H9 (cell line): ENCODE data around the gene WDR73. TPM values are rescaled to one million over a fixed set of nuclear protein-coding genes. Genes with fewer than 3 reads are reported as not detected.
A peak's percentile ranks its signal among the peaks of the same experiment; 100 is the strongest.

Source experiments
- DNase-seq: peaks from one replicate; pipeline ENCODE4 v3.0.0-alpha.2; 2017
- H2AFZ ChIP-seq: one replicate; pipeline ENCODE4 v1.6.1; 2013; ENCODE audit warnings: mild to moderate bottlenecking, low read length, control low read depth, moderate library complexity
- H2AK5ac ChIP-seq: 2 replicates; pipeline ENCODE4 v1.6.1; 2013; ENCODE audit warnings: low read length, control low read depth, mixed read lengths; ENCODE audit not compliant: insufficient read length
- H2BK120ac ChIP-seq: one replicate; pipeline ENCODE4 v1.6.1; 2013; ENCODE audit warnings: low read depth, mild to moderate bottlenecking, low read length, control low read depth, inconsistent platforms; ENCODE audit not compliant: poor library complexity, severe bottlenecking
- H2BK12ac ChIP-seq: 2 replicates; pipeline ENCODE4 v1.6.1; 2013; ENCODE audit warnings: low read length, control low read depth, mixed read lengths, low read depth; ENCODE audit not compliant: insufficient read length
- H2BK15ac ChIP-seq: 2 replicates; pipeline ENCODE4 v1.6.1; 2013; ENCODE audit warnings: low read depth, low read length, control low read depth
- H2BK20ac ChIP-seq: one replicate; pipeline ENCODE4 v1.6.1; 2013; ENCODE audit warnings: low read depth, mild to moderate bottlenecking, low read length, control low read depth, inconsistent platforms; ENCODE audit not compliant: poor library complexity, severe bottlenecking
- H2BK5ac ChIP-seq: 2 replicates; pipeline ENCODE4 v1.6.1; 2013; ENCODE audit warnings: low read length, control low read depth, mixed read lengths; ENCODE audit not compliant: insufficient read length
- H3K14ac ChIP-seq: 2 replicates; pipeline ENCODE4 v1.6.1; 2013; ENCODE audit warnings: low read length, control low read depth; ENCODE audit not compliant: insufficient read depth
- H3K18ac ChIP-seq: 2 replicates; pipeline ENCODE4 v1.6.1; 2013; ENCODE audit warnings: low read depth, mild to moderate bottlenecking, mixed read lengths, low read length, control low read depth; ENCODE audit not compliant: insufficient read length
- H3K23ac ChIP-seq: 2 replicates; pipeline ENCODE4 v1.6.1; 2013; ENCODE audit warnings: low read length, control low read depth, mixed read lengths, low read depth; ENCODE audit not compliant: insufficient read length
- H3K23me2 ChIP-seq: 2 replicates; pipeline ENCODE4 v1.6.1; 2013; ENCODE audit warnings: low read depth, mild to moderate bottlenecking, mixed read lengths, low read length, control low read depth; ENCODE audit not compliant: insufficient read length, poor library complexity, severe bottlenecking
- H3K27ac ChIP-seq: 2 replicates; pipeline ENCODE4 v1.5.1; 2013; ENCODE audit warnings: low read length, control low read depth, mixed read lengths, low read depth; ENCODE audit not compliant: insufficient read length
- H3K27me3 ChIP-seq: 2 replicates; pipeline ENCODE4 v1.6.1; 2013; ENCODE audit warnings: low read length, control low read depth, inconsistent platforms; ENCODE audit not compliant: insufficient read depth
- H3K4ac ChIP-seq: 2 replicates; pipeline ENCODE4 v1.6.1; 2013; ENCODE audit warnings: low read depth, mild to moderate bottlenecking, control low read depth, inconsistent platforms, low read length, moderate library complexity
- H3K4me1 ChIP-seq: 2 replicates; pipeline ENCODE4 v1.6.1; 2013; ENCODE audit warnings: low read length, control low read depth, inconsistent platforms; ENCODE audit not compliant: insufficient read depth
- H3K4me2 ChIP-seq: 2 replicates; pipeline ENCODE4 v1.6.1; 2013; ENCODE audit warnings: low read length, control low read depth, mixed read lengths; ENCODE audit not compliant: insufficient read length, insufficient read depth
- H3K56ac ChIP-seq: 2 replicates; pipeline ENCODE4 v1.6.1; 2013; ENCODE audit warnings: low read depth, mild to moderate bottlenecking, mixed read lengths, low read length, control low read depth; ENCODE audit not compliant: insufficient read length
- H3K79me1 ChIP-seq: 2 replicates; pipeline ENCODE4 v1.6.1; 2013; ENCODE audit warnings: low read depth, mild to moderate bottlenecking, moderate library complexity, low read length, control low read depth, inconsistent platforms; ENCODE audit not compliant: insufficient read depth, poor library complexity, severe bottlenecking
- H3K79me2 ChIP-seq: 2 replicates; pipeline ENCODE4 v1.6.1; 2013; ENCODE audit warnings: low read length, control low read depth, inconsistent platforms; ENCODE audit not compliant: insufficient read depth
- H3K9ac ChIP-seq: 2 replicates; pipeline ENCODE4 v1.6.1; 2013; ENCODE audit warnings: low read length, control low read depth, mixed read lengths; ENCODE audit not compliant: insufficient read length; ENCODE audit errors: extremely low read depth
- H3K9me3 ChIP-seq: one replicate; pipeline ENCODE4 v1.6.1; 2013; ENCODE audit warnings: low read depth, low read length, inconsistent platforms; ENCODE audit not compliant: control insufficient read depth
- H3T11ph ChIP-seq: one replicate; pipeline ENCODE4 v1.6.1; 2013; ENCODE audit warnings: mild to moderate bottlenecking, low read length, control low read depth, inconsistent platforms
- H4K20me1 ChIP-seq: one replicate; pipeline ENCODE4 v1.6.1; 2013; ENCODE audit not compliant: control insufficient read depth, insufficient read length, insufficient read depth
- H4K5ac ChIP-seq: 2 replicates; pipeline ENCODE4 v1.6.1; 2013; ENCODE audit warnings: low read depth, mild to moderate bottlenecking, mixed read lengths, low read length, control low read depth; ENCODE audit not compliant: insufficient read length
- H4K8ac ChIP-seq: replicated peaks from 2 replicates; pipeline ENCODE4 v1.6.1; 2013; ENCODE audit warnings: low read length, control low read depth, mixed read lengths, low read depth; ENCODE audit not compliant: insufficient read length
- H4K91ac ChIP-seq: 2 replicates; pipeline ENCODE4 v1.6.1; 2013; ENCODE audit warnings: low read depth, mild to moderate bottlenecking, moderate library complexity, mixed read lengths, low read length, control low read depth; ENCODE audit not compliant: insufficient read length
- H3K27ac Mint-ChIP-seq, 3 experiments: 2 replicates in 2 of 3; 3 replicates in 1 of 3; pipeline ENCODE4 v1.8.0; 2020 to 2021; ENCODE audit warnings: mixed read lengths in 3 of 3, mild to moderate bottlenecking in 1 of 3, moderate library complexity in 1 of 3
- H3K27me3 Mint-ChIP-seq: 2 replicates; pipeline ENCODE4 v1.8.0; 2021; ENCODE audit warnings: low read depth, mild to moderate bottlenecking, moderate library complexity, mixed read lengths
- H3K36me3 Mint-ChIP-seq, 3 experiments: 2 replicates in 2 of 3; 3 replicates in 1 of 3; pipeline ENCODE4 v1.8.0; 2020 to 2021; ENCODE audit warnings: low read depth in 3 of 3, mixed read lengths in 3 of 3; ENCODE audit not compliant: insufficient read depth in 1 of 3
- H3K4me1 Mint-ChIP-seq, 2 experiments: 2 replicates each; pipeline ENCODE4 v1.8.0; 2020; ENCODE audit warnings: mixed read lengths in 2 of 2
- H3K4me3 Mint-ChIP-seq, 2 experiments: 2 replicates in 1 of 2; 3 replicates in 1 of 2; pipeline ENCODE4 v1.8.0; 2020 to 2021; ENCODE audit warnings: mild to moderate bottlenecking in 2 of 2, mixed read lengths in 2 of 2, moderate library complexity in 1 of 2
- H3K9me3 Mint-ChIP-seq, 2 experiments: 2 replicates in 1 of 2; 3 replicates in 1 of 2; pipeline ENCODE4 v1.8.0; 2020; ENCODE audit warnings: mild to moderate bottlenecking in 2 of 2, mixed read lengths in 2 of 2, moderate library complexity in 1 of 2
- WGBS: extraction: QIAGEN DNeasy Blood & Tissue Kit; methylation state at CpG from one replicate; pipeline ENCODE4 v1.1.7; 2013; ENCODE audit warnings: missing lambda C conversion rate, low lambda C conversion rate, mixed read lengths; ENCODE audit not compliant: insufficient read length; ENCODE audit errors: extremely low coverage; 5-methylcytosine and 5-hydroxymethylcytosine counted together
- total RNA-seq: library from RNA; stranded (reverse); gene quantifications from 2 replicates; pipeline ENCODE4 v1.2.1, GENCODE V29; 2021
- TF ChIP-seq, protein P1 (sequence below): fragments of 200-600 bp; sonication (generic); conservative IDR thresholded peaks from 3 replicates; pipeline ENCODE4 v1.8.0; 2021; ENCODE audit warnings: antibody characterized with exemption, mild to moderate bottlenecking

WDR73 gene
- total RNA-seq, 1 experiment from 2014 or later = 41.6 TPM

DNA sequence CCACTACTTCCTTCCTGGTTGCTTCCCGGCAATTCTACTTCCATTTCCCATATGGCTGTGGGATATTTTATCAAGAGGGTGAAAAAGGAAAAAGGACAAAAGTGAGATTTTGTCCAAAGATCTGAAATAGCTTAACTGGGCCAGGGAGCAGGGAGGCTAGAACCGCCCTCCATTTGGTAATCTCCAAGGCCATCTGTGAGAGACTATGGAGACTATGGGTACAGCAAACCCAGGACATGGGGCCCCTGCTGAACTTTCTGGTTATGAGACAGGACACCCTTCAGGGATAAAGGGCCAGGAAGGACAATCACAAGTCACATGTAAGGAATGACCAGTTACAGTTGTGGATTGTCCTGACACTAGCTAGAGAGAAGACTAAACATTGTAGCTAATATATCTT is 29.0 kb downstream of the WDR73 start:
- Mint-ChIP-seq H3K27ac (peak overlapping the region in 2 of 3 experiments; percentile 6 to 71; a peak in 2 of 7 replicates), H3K36me3 (peaks cover 45 to 54% (median 47%) of the 10 kb centered on the region in 3 experiments), H3K4me1 (peaks cover 8 to 12% of the 10 kb centered on the region in 2 experiments), H3K27me3 (peaks cover 10% of the 10 kb centered on the region), H3K4me3 (no peak overlapping the region), H3K9me3 (peaks cover 41 to 42% of the 10 kb centered on the region in 2 experiments)
- H4K91ac ChIP-seq = no peak overlapping the region
- peaks cover 25% of the 10 kb centered on the region for H3K9me3 ChIP-seq
- H3K79me1 ChIP-seq = peaks cover 8% of the 10 kb centered on the region
- no peak overlapping the region for H2BK12ac ChIP-seq
- no peak overlapping the region for H4K5ac ChIP-seq
- no peaks in the 10 kb centered on the region for H3K23me2 ChIP-seq
- no CpG with 5 or more reads among the region's 2 CpGs for WGBS
- H2AK5ac ChIP-seq = no peak overlapping the region
- TF ChIP-seq, protein P1, sequence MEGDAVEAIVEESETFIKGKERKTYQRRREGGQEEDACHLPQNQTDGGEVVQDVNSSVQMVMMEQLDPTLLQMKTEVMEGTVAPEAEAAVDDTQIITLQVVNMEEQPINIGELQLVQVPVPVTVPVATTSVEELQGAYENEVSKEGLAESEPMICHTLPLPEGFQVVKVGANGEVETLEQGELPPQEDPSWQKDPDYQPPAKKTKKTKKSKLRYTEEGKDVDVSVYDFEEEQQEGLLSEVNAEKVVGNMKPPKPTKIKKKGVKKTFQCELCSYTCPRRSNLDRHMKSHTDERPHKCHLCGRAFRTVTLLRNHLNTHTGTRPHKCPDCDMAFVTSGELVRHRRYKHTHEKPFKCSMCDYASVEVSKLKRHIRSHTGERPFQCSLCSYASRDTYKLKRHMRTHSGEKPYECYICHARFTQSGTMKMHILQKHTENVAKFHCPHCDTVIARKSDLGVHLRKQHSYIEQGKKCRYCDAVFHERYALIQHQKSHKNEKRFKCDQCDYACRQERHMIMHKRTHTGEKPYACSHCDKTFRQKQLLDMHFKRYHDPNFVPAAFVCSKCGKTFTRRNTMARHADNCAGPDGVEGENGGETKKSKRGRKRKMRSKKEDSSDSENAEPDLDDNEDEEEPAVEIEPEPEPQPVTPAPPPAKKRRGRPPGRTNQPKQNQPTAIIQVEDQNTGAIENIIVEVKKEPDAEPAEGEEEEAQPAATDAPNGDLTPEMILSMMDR = no peak
- no peak overlapping the region for H3K4me2 ChIP-seq
- no peak overlapping the region for H3K4ac ChIP-seq
- no peak overlapping the region for H2BK20ac ChIP-seq
- H2BK15ac ChIP-seq = no peak overlapping the region
- H3K14ac ChIP-seq = no peak overlapping the region
- no peak overlapping the region for H3K27ac ChIP-seq
- H2BK120ac ChIP-seq = no peak overlapping the region
- H2AFZ ChIP-seq = no peak overlapping the region
- H3K56ac ChIP-seq = no peak overlapping the region
- H3K18ac ChIP-seq = no peak overlapping the region
- H4K20me1 ChIP-seq = no peaks in the 10 kb centered on the region
- H3K4me1 ChIP-seq = no peaks in the 10 kb centered on the region
- no peaks in the 10 kb centered on the region for H3K27me3 ChIP-seq
- no peak for DNase-seq
- 0 out of 2 replicates have a peak, but pooled peaks cover 1% of the 10 kb centered on the region for H3K79me2 ChIP-seq
- no peak overlapping the region for H3K9ac ChIP-seq
- H4K8ac ChIP-seq = no peak overlapping the region
- no peak overlapping the region for H3T11ph ChIP-seq
- no peak overlapping the region for H2BK5ac ChIP-seq
- no peak overlapping the region for H3K23ac ChIP-seq
